HG03469 (cell line): ENCODE measurements around the gene OPCML.

Source experiments
- ATAC-seq: cut with Tn5 transposase; IDR thresholded peaks from one replicate; pipeline ENCODE4 v1.9.1; 2021; ENCODE audit warnings: mild to moderate bottlenecking, moderate library complexity, moderate number of reproducible peaks; ENCODE audit not compliant: unreplicated experiment

The OPCML gene

DNA sequence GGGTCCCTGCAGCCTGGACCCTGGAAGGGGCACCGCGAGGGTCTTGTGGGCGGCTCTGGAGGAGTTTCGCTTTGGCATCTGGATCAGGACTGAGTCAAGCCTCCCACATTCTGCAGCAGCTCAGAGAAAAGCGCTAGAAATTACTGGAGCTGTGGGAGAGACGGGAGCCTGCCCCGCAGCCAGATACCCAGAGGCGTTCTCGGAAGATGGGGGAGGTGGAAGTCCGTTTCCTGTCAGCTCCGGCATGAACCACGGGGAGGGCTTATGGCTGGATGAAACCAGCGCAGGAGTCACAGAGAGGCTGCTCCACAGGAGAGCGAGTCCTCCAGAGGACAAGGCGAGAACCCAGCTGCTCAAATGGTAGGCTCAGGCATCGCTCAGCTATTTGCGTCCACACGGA, 379.3 kb downstream of the OPCML start:
- ATAC-seq = no peak

DNA sequence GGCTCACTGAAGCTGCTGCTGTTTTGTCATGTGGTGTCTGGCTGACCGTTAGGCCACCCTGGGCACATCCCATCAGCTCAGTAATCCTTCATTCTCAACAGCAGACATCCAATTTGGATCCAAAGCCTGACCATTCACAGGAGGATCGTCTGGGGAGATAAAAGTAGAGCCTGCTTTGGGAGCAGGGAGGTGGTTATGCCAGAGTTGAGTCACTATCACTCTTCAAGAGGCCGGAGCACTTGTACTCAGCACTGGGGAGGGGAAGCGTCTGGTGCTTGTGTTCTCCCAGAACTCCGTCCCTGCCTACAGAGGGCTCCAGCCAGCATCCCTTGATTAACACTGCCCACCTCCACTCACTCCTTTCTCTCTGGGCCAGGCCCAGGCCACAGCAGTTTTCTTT, 382.6 kb downstream of the OPCML start:
- no peak for ATAC-seq

GRCh38 chr11:133147625-133148024, 384.7 kb downstream of the OPCML start:
- no peak for ATAC-seq

- no peak for ATAC-seq
These were observed 385.5 kb downstream of the OPCML start for GRCh38 chr11:133146697-133147306.

- no peak for ATAC-seq
These were observed 394.4 kb downstream of the OPCML start for GRCh38 chr11:133137939-133138338.

DNA sequence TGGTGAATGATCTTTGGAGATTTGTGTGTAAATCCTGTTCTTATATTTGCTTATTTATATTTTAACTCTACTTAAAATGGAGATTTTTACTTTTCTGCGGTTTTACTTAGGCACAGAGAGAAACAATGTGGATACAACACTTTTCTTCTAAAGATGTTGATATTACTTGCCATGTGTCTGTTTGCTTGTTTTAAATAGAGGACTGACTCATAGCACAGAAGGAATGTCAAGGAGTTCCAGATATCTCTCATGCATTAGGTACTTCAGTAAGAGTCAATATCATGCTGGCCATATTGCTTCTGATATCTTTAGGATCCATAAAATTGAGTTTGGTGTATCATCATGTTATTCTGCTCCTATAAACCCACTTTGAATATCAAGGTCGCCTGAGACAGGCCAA, 395.0 kb downstream of the OPCML start:
- no peak for ATAC-seq

GRCh38 chr11:133136376-133136775, 395.9 kb downstream of the OPCML start:
- no peak for ATAC-seq

- peak; percentile 80 for ATAC-seq
These were observed 397.8 kb downstream of the OPCML start for GRCh38 chr11:133134314-133135173.

DNA sequence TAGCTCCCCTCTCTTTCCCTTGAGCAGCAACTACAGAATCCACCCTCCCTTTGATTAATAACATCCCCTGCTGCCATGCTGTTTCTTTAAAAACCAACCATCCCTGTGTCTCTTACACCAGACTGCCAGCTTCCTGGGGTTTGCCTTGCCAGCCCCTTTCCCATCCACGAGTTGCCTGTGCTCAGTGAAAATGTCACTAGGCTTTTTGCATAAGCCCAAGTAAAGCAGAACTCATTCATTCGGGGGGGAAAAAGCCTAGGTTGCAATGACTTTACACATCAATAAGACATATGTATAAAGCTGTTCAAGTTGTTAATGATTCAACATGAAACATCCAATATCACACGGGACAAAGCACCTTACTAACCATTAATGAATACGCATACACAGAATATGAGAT, 398.7 kb downstream of the OPCML start:
- no peak for ATAC-seq

- no peak for ATAC-seq
These were observed 399.3 kb downstream of the OPCML start for GRCh38 chr11:133133050-133133449.

GRCh38 chr11:133127741-133128140, 404.6 kb downstream of the OPCML start:
- ATAC-seq = no peak

GRCh38 chr11:133123796-133124195, 408.5 kb downstream of the OPCML start:
- ATAC-seq = no peak

DNA sequence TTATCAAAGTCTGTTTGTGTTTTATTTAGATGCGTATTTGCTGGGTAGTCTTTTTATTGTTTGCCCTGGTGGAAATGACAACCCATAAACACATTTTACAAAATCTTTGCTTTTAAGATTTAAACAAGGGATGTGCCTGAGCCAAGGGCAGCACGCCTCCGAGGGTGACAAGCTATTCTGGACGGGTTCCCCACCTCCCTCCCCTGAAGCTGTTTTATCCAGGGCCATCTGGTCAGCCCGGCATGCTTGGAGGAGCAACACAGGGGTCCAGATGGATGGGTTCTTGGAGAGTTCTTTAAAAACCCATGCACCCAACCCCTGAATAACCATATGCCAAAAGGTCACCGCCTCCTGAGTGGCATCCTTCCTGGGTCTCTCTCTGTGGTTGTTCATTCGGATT, 408.9 kb downstream of the OPCML start:
- ATAC-seq = no peak

GRCh38 chr11:133122256-133122655, 410.0 kb downstream of the OPCML start:
- no peak for ATAC-seq

DNA sequence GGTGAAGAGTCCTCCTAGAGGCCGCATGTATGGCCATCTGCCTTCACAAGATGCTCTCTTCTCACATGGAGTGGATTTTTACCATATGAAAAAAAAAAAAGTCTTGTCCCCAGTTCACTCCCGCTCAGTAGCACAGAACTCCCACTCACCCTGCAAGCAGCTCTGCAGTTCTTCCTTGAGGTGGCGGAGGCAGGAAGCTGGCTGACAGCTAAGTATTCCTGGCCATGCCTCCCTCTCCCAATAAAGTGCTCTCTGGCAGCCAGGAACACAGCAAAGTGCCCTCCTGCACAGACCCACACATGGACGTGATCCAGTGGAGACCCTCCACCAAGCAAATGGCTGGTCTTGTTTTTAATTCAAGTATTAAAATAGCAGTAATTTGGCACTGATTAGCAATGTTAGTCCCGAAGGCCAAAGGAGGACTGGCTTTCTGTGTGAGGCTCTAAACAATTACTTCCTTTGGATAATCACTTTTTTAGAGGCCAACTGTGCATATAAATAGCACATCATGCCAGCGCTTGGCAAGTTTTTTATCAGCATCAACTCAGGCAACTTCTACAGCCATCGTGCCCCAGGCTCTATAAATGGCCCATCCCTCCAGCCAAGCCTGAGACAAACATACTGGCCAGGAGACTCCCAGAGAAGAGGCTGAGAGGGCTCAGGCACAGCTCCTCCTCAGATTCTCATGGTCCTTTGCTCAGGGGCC, 413.6 kb downstream of the OPCML start:
- ATAC-seq = no peak

DNA sequence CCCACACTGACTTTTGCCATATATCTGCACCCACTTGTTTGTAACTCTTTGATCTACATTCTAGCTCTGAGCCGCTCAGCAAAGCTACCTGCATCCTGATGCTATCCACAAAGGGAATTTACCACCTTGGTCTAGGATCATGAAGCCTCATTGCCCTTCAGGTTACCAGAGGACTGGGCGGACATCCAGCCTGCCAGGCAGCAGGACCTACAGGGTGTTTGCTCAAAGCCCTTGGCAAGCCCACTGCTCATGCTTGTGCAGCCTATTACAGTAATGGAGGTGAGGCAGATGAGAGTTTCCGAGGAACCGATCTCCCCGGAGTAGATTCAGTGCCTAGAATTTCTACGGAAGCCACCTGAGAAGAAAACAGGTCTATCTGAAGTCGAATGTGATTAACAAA, 417.2 kb downstream of the OPCML start:
- no peak for ATAC-seq

- ATAC-seq = no peak
These were observed 424.5 kb downstream of the OPCML start for GRCh38 chr11:133107763-133108162.

- ATAC-seq = no peak
These were observed 425.2 kb downstream of the OPCML start for GRCh38 chr11:133107136-133107535.

- no peak for ATAC-seq
These were observed 425.9 kb downstream of the OPCML start for GRCh38 chr11:133106417-133106816.

GRCh38 chr11:133104009-133104744, 428.1 kb downstream of the OPCML start:
- ATAC-seq = no peak

GRCh38 chr11:133096981-133097380, 435.3 kb downstream of the OPCML start:
- ATAC-seq = no peak
